Bronchial epithelial cell (primary cell): Measurements from ENCODE around the gene ADAMTS9. TPM values are rescaled to one million over a fixed set of nuclear protein-coding genes. Genes with fewer than 3 reads are reported as not detected.

Experiments used
- DNase-seq: peaks from one replicate; pipeline ENCODE4 v3.0.0-alpha.2; 2010; ENCODE audit warnings: low read depth
- FAIRE-seq: peaks from 2 replicates; lab custom pipeline; 2011; peaks lifted over from hg19 to GRCh38; lab: Jason Lieb, UNC
- H3K27me3 ChIP-seq: 2 replicates; pipeline ENCODE4 v1.5.1; 2011; ENCODE audit warnings: low read length; ENCODE audit not compliant: control insufficient read depth, insufficient read depth
- H3K36me3 ChIP-seq: 2 replicates; pipeline ENCODE4 v1.5.1; 2011; ENCODE audit warnings: low read length; ENCODE audit not compliant: control insufficient read depth, insufficient read depth
- H3K4me3 ChIP-seq: 2 replicates; pipeline ENCODE4 v1.5.1; 2011; ENCODE audit warnings: mild to moderate bottlenecking, low read depth, low read length, control low read depth
- total RNA-seq: library from RNA; depleted of rRNA; stranded (reverse); fragments of >200 nt; gene quantifications from 2 replicates; pipeline ENCODE4 v1.2.1, GENCODE V29; 2014
- TF ChIP-seq, protein P1 (sequence below): IDR thresholded peaks from 2 replicates; pipeline ENCODE4 v1.5.1; 2011; ENCODE audit warnings: mild to moderate bottlenecking, moderate library complexity, low read length, control low read depth, inconsistent platforms; ENCODE audit not compliant: insufficient read depth, severe bottlenecking

ADAMTS9 gene
- total RNA-seq, 1 donor from 2014 or later: 0.26 TPM

- no peaks in the 10 kb centered on the region for H3K27me3 ChIP-seq
- TF ChIP-seq, protein P1, sequence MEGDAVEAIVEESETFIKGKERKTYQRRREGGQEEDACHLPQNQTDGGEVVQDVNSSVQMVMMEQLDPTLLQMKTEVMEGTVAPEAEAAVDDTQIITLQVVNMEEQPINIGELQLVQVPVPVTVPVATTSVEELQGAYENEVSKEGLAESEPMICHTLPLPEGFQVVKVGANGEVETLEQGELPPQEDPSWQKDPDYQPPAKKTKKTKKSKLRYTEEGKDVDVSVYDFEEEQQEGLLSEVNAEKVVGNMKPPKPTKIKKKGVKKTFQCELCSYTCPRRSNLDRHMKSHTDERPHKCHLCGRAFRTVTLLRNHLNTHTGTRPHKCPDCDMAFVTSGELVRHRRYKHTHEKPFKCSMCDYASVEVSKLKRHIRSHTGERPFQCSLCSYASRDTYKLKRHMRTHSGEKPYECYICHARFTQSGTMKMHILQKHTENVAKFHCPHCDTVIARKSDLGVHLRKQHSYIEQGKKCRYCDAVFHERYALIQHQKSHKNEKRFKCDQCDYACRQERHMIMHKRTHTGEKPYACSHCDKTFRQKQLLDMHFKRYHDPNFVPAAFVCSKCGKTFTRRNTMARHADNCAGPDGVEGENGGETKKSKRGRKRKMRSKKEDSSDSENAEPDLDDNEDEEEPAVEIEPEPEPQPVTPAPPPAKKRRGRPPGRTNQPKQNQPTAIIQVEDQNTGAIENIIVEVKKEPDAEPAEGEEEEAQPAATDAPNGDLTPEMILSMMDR: no peak
- FAIRE-seq (no peak), DNase-seq (no peak)
- no peak overlapping the region for H3K4me3 ChIP-seq
- no peaks in the 10 kb centered on the region for H3K36me3 ChIP-seq
These were observed 31.3 kb downstream of the ADAMTS9 start for GRCh38 chr3:64656544-64656943.

GRCh38 chr3:64655160-64655559 is 32.6 kb downstream of the ADAMTS9 start:
- TF ChIP-seq, protein P1: no peak
- H3K36me3 ChIP-seq: no peaks in the 10 kb centered on the region
- H3K27me3 ChIP-seq: no peaks in the 10 kb centered on the region
- DNase-seq (no peak), FAIRE-seq (no peak)
- H3K4me3 ChIP-seq: no peak overlapping the region

DNA sequence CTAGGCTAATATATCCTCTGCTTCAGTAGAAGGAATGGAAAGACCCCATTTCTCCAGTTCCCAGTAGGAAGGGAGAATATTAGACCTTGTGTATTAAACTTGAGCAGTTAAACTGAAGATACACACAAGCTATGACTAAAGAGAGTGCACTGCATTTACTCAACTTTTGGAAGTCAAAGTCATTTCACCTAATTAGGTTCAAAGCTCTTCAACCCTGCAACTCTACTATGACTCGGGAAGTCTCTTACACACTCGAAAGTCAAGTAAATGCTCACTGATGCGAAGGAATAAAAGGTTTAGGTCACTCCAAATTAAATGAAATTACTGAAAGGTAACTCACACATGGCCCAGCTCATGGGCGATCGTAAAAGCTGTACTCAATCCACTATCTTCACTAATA is 33.8 kb downstream of the ADAMTS9 start:
- H3K4me3 ChIP-seq: no peak overlapping the region
- FAIRE-seq (no peak), DNase-seq (no peak)
- H3K36me3 ChIP-seq: no peaks in the 10 kb centered on the region
- TF ChIP-seq, protein P1: no peak
- H3K27me3 ChIP-seq: no peaks in the 10 kb centered on the region

GRCh38 chr3:64653101-64653500 is 34.7 kb downstream of the ADAMTS9 start:
- Histone ChIP-seq H3K4me3 (no peak overlapping the region), H3K27me3 (no peaks in the 10 kb centered on the region), H3K36me3 (no peaks in the 10 kb centered on the region)
- TF ChIP-seq, protein P1: no peak
- FAIRE-seq: no peak
- no peak for DNase-seq

DNA sequence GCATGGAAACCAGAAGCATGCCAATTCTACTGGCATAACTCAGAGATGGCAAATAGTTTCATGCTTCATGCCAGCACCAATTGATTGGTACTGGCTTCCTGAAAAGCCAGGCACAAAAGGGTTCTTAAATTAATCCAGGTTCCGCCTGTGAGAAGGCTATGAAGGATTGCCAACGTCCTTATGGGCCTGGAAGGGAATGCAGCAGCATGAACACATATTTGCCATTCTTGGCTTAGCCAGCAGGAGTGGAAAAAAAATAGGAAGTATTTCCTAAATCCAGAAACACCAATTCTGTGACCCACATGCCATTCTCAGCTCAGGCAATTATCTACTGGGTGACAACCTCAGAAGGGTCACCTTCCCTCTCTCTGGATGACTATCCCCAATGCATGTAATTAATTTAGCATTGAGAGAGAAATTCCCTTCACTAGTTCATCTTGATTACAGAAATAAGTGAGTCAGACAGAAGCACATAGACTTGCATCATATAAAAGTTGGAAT is 36.0 kb downstream of the ADAMTS9 start:
- FAIRE-seq: no peak
- no peak overlapping the region for H3K4me3 ChIP-seq
- TF ChIP-seq, protein P1: no peak
- no peaks in the 10 kb centered on the region for H3K36me3 ChIP-seq
- DNase-seq: no peak
- no peaks in the 10 kb centered on the region for H3K27me3 ChIP-seq

- H3K36me3 ChIP-seq: no peaks in the 10 kb centered on the region
- DNase-seq (no peak), FAIRE-seq (no peak)
- H3K4me3 ChIP-seq: no peak overlapping the region
- H3K27me3 ChIP-seq: no peaks in the 10 kb centered on the region
- TF ChIP-seq, protein P1: no peak
These were observed 36.5 kb downstream of the ADAMTS9 start for GRCh38 chr3:64651303-64651702.
